Immature natural killer cell (primary cell): ENCODE measurements around the gene PPP1R12C. TPM values are rescaled to one million over a fixed set of nuclear protein-coding genes. Genes with fewer than 3 reads are reported as not detected.
A peak's percentile ranks its signal among the peaks of the same experiment; 100 is the strongest.
"Not testable (repeated sequence)": the region's sequence is repeated elsewhere in the genome, so short reads cannot be mapped to it uniquely, and the experiment has no call there.

Experiments used
- DNase-seq, 3 donors: peaks; one replicate each; pipeline ENCODE4 v3.0.0; 2022; ENCODE audit warnings: mixed read lengths in 1 of 3
- H3K27ac Mint-ChIP-seq, 6 donors: one replicate each; pipeline ENCODE4 v1.8.0; 2020; ENCODE audit warnings: mixed read lengths in 6 of 6, mild to moderate bottlenecking in 5 of 6, inconsistent platforms in 4 of 6, moderate library complexity in 3 of 6
- H3K27me3 Mint-ChIP-seq, 3 donors: one replicate each; pipeline ENCODE4 v1.8.0; 2020 to 2021; ENCODE audit warnings: low read depth in 3 of 3, mild to moderate bottlenecking in 3 of 3, mixed read lengths in 3 of 3, moderate library complexity in 3 of 3, inconsistent platforms in 1 of 3
- H3K36me3 Mint-ChIP-seq, 3 donors: one replicate each; pipeline ENCODE4 v1.8.0; 2020; ENCODE audit warnings: mixed read lengths in 3 of 3, inconsistent platforms in 2 of 3, mild to moderate bottlenecking in 2 of 3
- H3K4me1 Mint-ChIP-seq, 2 donors: one replicate each; pipeline ENCODE4 v1.8.0; 2020; ENCODE audit warnings: inconsistent platforms in 2 of 2, mild to moderate bottlenecking in 2 of 2, mixed read lengths in 2 of 2, moderate library complexity in 1 of 2
- H3K4me3 Mint-ChIP-seq, 5 donors: one replicate each; pipeline ENCODE4 v1.8.0; 2020; ENCODE audit warnings: mild to moderate bottlenecking in 5 of 5, mixed read lengths in 5 of 5, inconsistent platforms in 3 of 5, moderate library complexity in 3 of 5
- H3K9me3 Mint-ChIP-seq, 6 donors: one replicate each; pipeline ENCODE4 v1.8.0; 2020; ENCODE audit warnings: mild to moderate bottlenecking in 6 of 6, mixed read lengths in 6 of 6, inconsistent platforms in 4 of 6, moderate library complexity in 3 of 6
- polyA plus RNA-seq, 3 donors: library from polyadenylated mRNA; unstranded; fragments of 300-500 nt; fragmentation: Illumina TruSeq; gene quantifications; one replicate each; pipeline ENCODE4 v1.2.3, GENCODE V29; 2021

Gene PPP1R12C
- polyA plus RNA-seq, 3 donors from 2014 or later, result 0.63 to 8.5 (median 3.5) TPM

GRCh38 chr19:55060287-55060686, 57.1 kb downstream of the PPP1R12C start:
- not testable (repeated sequence) for H3K9me3 Mint-ChIP-seq, DNase-seq, H3K4me3 Mint-ChIP-seq
- Mint-ChIP-seq H3K27ac (peak overlapping the region in 3 of 6 donors; percentile 6 to 59 (median 18)), H3K36me3 (peaks cover 12 to 17% (median 12%) of the 10 kb centered on the region in 3 donors), H3K4me1 (peaks cover 16 to 23% of the 10 kb centered on the region in 2 donors), H3K27me3 (peaks cover 3 to 11% (median 7%) of the 10 kb centered on the region in 3 donors)

- Mint-ChIP-seq H3K27ac (peak overlapping the region in 2 of 6 donors; percentile 10 to 80), H3K4me3 (no peak overlapping the region), H3K9me3 (no peaks in the 10 kb centered on the region), H3K4me1 (peaks cover 16 to 23% of the 10 kb centered on the region in 2 donors), H3K27me3 (peaks cover 3 to 11% (median 4%) of the 10 kb centered on the region in 3 donors), H3K36me3 (peaks cover 12 to 23% (median 13%) of the 10 kb centered on the region in 3 donors)
- no peak for DNase-seq
Measured at GRCh38 chr19:55058781-55059610, 58.4 kb downstream of the PPP1R12C start.

GRCh38 chr19:55056827-55057226, 60.6 kb downstream of the PPP1R12C start:
- H3K27me3 Mint-ChIP-seq, result no peaks in the 10 kb centered on the region
- H3K36me3 Mint-ChIP-seq, result peaks cover 12 to 31% (median 17%) of the 10 kb centered on the region in 3 donors
- H3K27ac Mint-ChIP-seq, result no peak overlapping the region
- H3K4me3 Mint-ChIP-seq, result no peak overlapping the region
- no peaks in the 10 kb centered on the region for H3K9me3 Mint-ChIP-seq
- H3K4me1 Mint-ChIP-seq, result peaks cover 6 to 10% of the 10 kb centered on the region in 2 donors
- no peak for DNase-seq

- Mint-ChIP-seq H3K4me1 (no peaks in the 10 kb centered on the region), H3K4me3 (no peak overlapping the region), H3K27me3 (peaks cover 0 to 2% (median 0%) of the 10 kb centered on the region in 3 donors), H3K9me3 (no peaks in the 10 kb centered on the region), H3K36me3 (peaks cover 12 to 38% (median 17%) of the 10 kb centered on the region in 3 donors), H3K27ac (no peak overlapping the region)
- no peak for DNase-seq
Measured at GRCh38 chr19:55053735-55054134, 63.7 kb downstream of the PPP1R12C start.

- Mint-ChIP-seq H3K4me1 (no peaks in the 10 kb centered on the region), H3K27me3 (peaks cover 0 to 2% (median 0%) of the 10 kb centered on the region in 3 donors), H3K27ac (no peak overlapping the region), H3K9me3 (no peaks in the 10 kb centered on the region), H3K4me3 (no peak overlapping the region), H3K36me3 (peaks cover 0 to 25% (median 7%) of the 10 kb centered on the region in 3 donors)
- no peak for DNase-seq
Measured at GRCh38 chr19:55050749-55051532, 66.5 kb downstream of the PPP1R12C start.

GRCh38 chr19:55048446-55048845, 69.0 kb downstream of the PPP1R12C start:
- Mint-ChIP-seq H3K4me3 (no peak overlapping the region), H3K27me3 (peaks cover 0 to 2% (median 0%) of the 10 kb centered on the region in 3 donors), H3K36me3 (peaks cover 0 to 13% (median 5%) of the 10 kb centered on the region in 3 donors), H3K4me1 (no peaks in the 10 kb centered on the region), H3K9me3 (no peaks in the 10 kb centered on the region), H3K27ac (no peak overlapping the region)
- no peak for DNase-seq

- H3K36me3 Mint-ChIP-seq, result peaks cover 0 to 10% (median 2%) of the 10 kb centered on the region in 3 donors
- no peak for DNase-seq
- no peak overlapping the region for H3K4me3 Mint-ChIP-seq
- H3K4me1 Mint-ChIP-seq, result peaks cover under 1 to 2% of the 10 kb centered on the region in 2 donors
- peaks cover 0 to 2% (median 0%) of the 10 kb centered on the region in 3 donors for H3K27me3 Mint-ChIP-seq
- no peaks in the 10 kb centered on the region for H3K9me3 Mint-ChIP-seq
- no peak overlapping the region for H3K27ac Mint-ChIP-seq
Measured at GRCh38 chr19:55047951-55048350, 69.5 kb downstream of the PPP1R12C start.

GRCh38 chr19:55046975-55047622, 70.3 kb downstream of the PPP1R12C start:
- peaks cover 9 to 10% of the 10 kb centered on the region in 2 donors for H3K4me1 Mint-ChIP-seq
- H3K4me3 Mint-ChIP-seq, result no peak overlapping the region
- peaks cover 0 to 2% (median 0%) of the 10 kb centered on the region in 3 donors for H3K27me3 Mint-ChIP-seq
- no peaks in the 10 kb centered on the region for H3K9me3 Mint-ChIP-seq
- peaks cover 0 to 12% (median 0%) of the 10 kb centered on the region in 3 donors for H3K36me3 Mint-ChIP-seq
- H3K27ac Mint-ChIP-seq, result no peak overlapping the region
- DNase-seq, result no peak

- no peak overlapping the region for H3K4me3 Mint-ChIP-seq
- peaks cover 0 to 5% (median 0%) of the 10 kb centered on the region in 3 donors for H3K36me3 Mint-ChIP-seq
- no peaks in the 10 kb centered on the region for H3K27me3 Mint-ChIP-seq
- H3K4me1 Mint-ChIP-seq, result peaks cover 23 to 29% of the 10 kb centered on the region in 2 donors
- no peak for DNase-seq
- no peaks in the 10 kb centered on the region for H3K9me3 Mint-ChIP-seq
- H3K27ac Mint-ChIP-seq, result peak overlapping the region in 1 of 6 donors; percentile 2
Measured at GRCh38 chr19:55044771-55045716, 72.4 kb downstream of the PPP1R12C start.

GRCh38 chr19:55044286-55044685, 73.2 kb downstream of the PPP1R12C start:
- H3K4me1 Mint-ChIP-seq, result peaks cover 25 to 34% of the 10 kb centered on the region in 2 donors
- no peak for DNase-seq
- H3K27ac Mint-ChIP-seq, result peak overlapping the region in 1 of 6 donors; percentile 2
- no peak overlapping the region for H3K4me3 Mint-ChIP-seq
- H3K9me3 Mint-ChIP-seq, result no peaks in the 10 kb centered on the region
- peaks cover 0 to 5% (median 2%) of the 10 kb centered on the region in 3 donors for H3K36me3 Mint-ChIP-seq
- peaks cover 0 to 2% (median under 1%) of the 10 kb centered on the region in 3 donors for H3K27me3 Mint-ChIP-seq

GRCh38 chr19:55042688-55043087, 74.7 kb downstream of the PPP1R12C start:
- Mint-ChIP-seq H3K4me1 (peaks cover 25 to 34% of the 10 kb centered on the region in 2 donors), H3K27me3 (peaks cover 0 to 2% (median 2%) of the 10 kb centered on the region in 3 donors), H3K4me3 (peak overlapping the region; percentile 60 to 86 (median 82)), H3K9me3 (no peaks in the 10 kb centered on the region), H3K36me3 (peaks cover 0 to 5% (median 2%) of the 10 kb centered on the region in 3 donors), H3K27ac (peak overlapping the region; percentile 49 to 85 (median 72))
- DNase-seq, result no peak

GRCh38 chr19:55042344-55042678, 75.1 kb downstream of the PPP1R12C start:
- no peaks in the 10 kb centered on the region for H3K9me3 Mint-ChIP-seq
- H3K36me3 Mint-ChIP-seq, result peaks cover 0 to 5% (median 2%) of the 10 kb centered on the region in 3 donors
- peaks cover 25 to 34% of the 10 kb centered on the region in 2 donors for H3K4me1 Mint-ChIP-seq
- H3K4me3 Mint-ChIP-seq, result peak overlapping the region; percentile 60 to 86 (median 82)
- H3K27me3 Mint-ChIP-seq, result peaks cover 0 to 2% (median 2%) of the 10 kb centered on the region in 3 donors
- H3K27ac Mint-ChIP-seq, result peak overlapping the region; percentile 49 to 86 (median 80)
- no peak for DNase-seq
